ENCODE measurements around the gene RNF169. TPM values are rescaled to one million over a fixed set of nuclear protein-coding genes. Genes with fewer than 3 reads are reported as not detected.
A peak's percentile ranks its signal among the peaks of the same experiment; 100 is the strongest.

Gene RNF169
- total RNA-seq, 6 experiments from 2014 or later: 4.7 to 7.7 (median 6.8) TPM

GRCh38 chr11:74816664-74817063 lies 68.0 kb downstream of the RNF169 start:
- 84% methylated on average over 2 of the region's 2 CpGs for WGBS (ENCODE audit: insufficient coverage, low coverage, low lambda C conversion rate, missing lambda C conversion rate)
- DNase-seq (no peak), ATAC-seq (no peak)
- H3K27ac ChIP-seq: no peak overlapping the region
- intact Hi-C loops (cut with DNase I): no loop called here
- no peaks in the 10 kb centered on the region for H3K4me1 ChIP-seq
- TF ChIP-seq, protein P1, sequence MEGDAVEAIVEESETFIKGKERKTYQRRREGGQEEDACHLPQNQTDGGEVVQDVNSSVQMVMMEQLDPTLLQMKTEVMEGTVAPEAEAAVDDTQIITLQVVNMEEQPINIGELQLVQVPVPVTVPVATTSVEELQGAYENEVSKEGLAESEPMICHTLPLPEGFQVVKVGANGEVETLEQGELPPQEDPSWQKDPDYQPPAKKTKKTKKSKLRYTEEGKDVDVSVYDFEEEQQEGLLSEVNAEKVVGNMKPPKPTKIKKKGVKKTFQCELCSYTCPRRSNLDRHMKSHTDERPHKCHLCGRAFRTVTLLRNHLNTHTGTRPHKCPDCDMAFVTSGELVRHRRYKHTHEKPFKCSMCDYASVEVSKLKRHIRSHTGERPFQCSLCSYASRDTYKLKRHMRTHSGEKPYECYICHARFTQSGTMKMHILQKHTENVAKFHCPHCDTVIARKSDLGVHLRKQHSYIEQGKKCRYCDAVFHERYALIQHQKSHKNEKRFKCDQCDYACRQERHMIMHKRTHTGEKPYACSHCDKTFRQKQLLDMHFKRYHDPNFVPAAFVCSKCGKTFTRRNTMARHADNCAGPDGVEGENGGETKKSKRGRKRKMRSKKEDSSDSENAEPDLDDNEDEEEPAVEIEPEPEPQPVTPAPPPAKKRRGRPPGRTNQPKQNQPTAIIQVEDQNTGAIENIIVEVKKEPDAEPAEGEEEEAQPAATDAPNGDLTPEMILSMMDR (IDR thresholded peaks at IDR 0.05): no peak
- TF ChIP-seq POLR2A (IDR thresholded peaks at IDR 0.05): no peak
- H3K27me3 ChIP-seq: no peaks in the 10 kb centered on the region
- H3K4me3 ChIP-seq: no peak overlapping the region
- H3K36me3 ChIP-seq: no peaks in the 10 kb centered on the region
- no peaks in the 10 kb centered on the region for H3K9me3 ChIP-seq

- TF ChIP-seq, protein P1 (IDR thresholded peaks at IDR 0.05): no peak
- intact Hi-C loops (cut with DNase I): no loop called here
- Histone ChIP-seq H3K36me3 (no peaks in the 10 kb centered on the region), H3K27ac (no peak overlapping the region), H3K27me3 (no peaks in the 10 kb centered on the region), H3K4me3 (no peak overlapping the region), H3K9me3 (no peaks in the 10 kb centered on the region), H3K4me1 (peaks cover 0 to 6% (median 2%) of the 10 kb centered on the region in 4 donors)
- 77% methylated on average over 3 of the region's 3 CpGs for WGBS (ENCODE audit: insufficient coverage, low coverage, low lambda C conversion rate, missing lambda C conversion rate)
- ATAC-seq: no peak
- no peak for DNase-seq
These were observed 69.8 kb downstream of the RNF169 start for GRCh38 chr11:74818283-74818946.

GRCh38 chr11:74819400-74819799 lies 70.8 kb downstream of the RNF169 start:
- H3K4me3 ChIP-seq: no peak overlapping the region
- DNase-seq: no peak
- 100% methylated on average over 1 of the region's 1 CpG for WGBS (ENCODE audit: insufficient coverage, low coverage, low lambda C conversion rate, missing lambda C conversion rate)
- TF ChIP-seq POLR2A (IDR thresholded peaks at IDR 0.05): no peak
- TF ChIP-seq, protein P1 (IDR thresholded peaks at IDR 0.05): no peak
- no peaks in the 10 kb centered on the region for H3K27me3 ChIP-seq
- no peaks in the 10 kb centered on the region for H3K9me3 ChIP-seq
- intact Hi-C loops (cut with DNase I): no loop called here
- no peak for ATAC-seq
- no peak overlapping the region for H3K27ac ChIP-seq
- H3K4me1 ChIP-seq: peaks cover 0 to 6% (median 2%) of the 10 kb centered on the region in 4 donors
- H3K36me3 ChIP-seq: no peaks in the 10 kb centered on the region

- Histone ChIP-seq H3K27me3 (no peaks in the 10 kb centered on the region), H3K27ac (no peak overlapping the region), H3K9me3 (no peaks in the 10 kb centered on the region), H3K4me1 (peaks cover 0 to 6% (median 2%) of the 10 kb centered on the region in 4 donors), H3K4me3 (no peak overlapping the region), H3K36me3 (no peaks in the 10 kb centered on the region)
- no peak for TF ChIP-seq POLR2A (IDR thresholded peaks at IDR 0.05)
- TF ChIP-seq, protein P1 (IDR thresholded peaks at IDR 0.05): no peak
- ATAC-seq (peak in 1 of 4 donors; percentile 30), DNase-seq (no peak)
- 83% methylated on average over 1 of the region's 1 CpG for WGBS (ENCODE audit: insufficient coverage, low coverage, low lambda C conversion rate, missing lambda C conversion rate)
- intact Hi-C loops (cut with DNase I): no loop called here
These were observed 72.1 kb downstream of the RNF169 start for GRCh38 chr11:74820763-74821162.
